Activated naive CD4-positive, alpha-beta T cell treated with anti-CD3 and anti-CD28 coated beads for 36 hours (primary cell): Measurements from ENCODE around the gene ADGRL3. TPM values are rescaled to one million over a fixed set of nuclear protein-coding genes. Genes with fewer than 3 reads are reported as not detected.

Source experiments
- CTCF ChIA-PET: fragments of 350-600 bp; sonication (Branson Sonifier 250); formaldehyde crosslinking; loops from one replicate; lab custom pipeline; 2021; ENCODE audit warnings: antibody characterized with exemption; lab: Charles Lee
- DNase-seq: peaks from one replicate; pipeline ENCODE4 v3.0.0-alpha.2; 2020
- H3K27ac Mint-ChIP-seq: one replicate; pipeline ENCODE4 v1.8.0; 2021; ENCODE audit warnings: mild to moderate bottlenecking, mixed read lengths
- H3K27me3 Mint-ChIP-seq: one replicate; pipeline ENCODE4 v1.8.0; 2021; ENCODE audit warnings: low read depth, mixed read lengths
- H3K36me3 Mint-ChIP-seq: one replicate; pipeline ENCODE4 v1.8.0; 2021; ENCODE audit warnings: low read depth, mixed read lengths
- H3K4me1 Mint-ChIP-seq: one replicate; pipeline ENCODE4 v1.8.0; 2021; ENCODE audit warnings: low read depth, mixed read lengths
- H3K4me3 Mint-ChIP-seq: one replicate; pipeline ENCODE4 v1.8.0; 2021; ENCODE audit warnings: mild to moderate bottlenecking, moderate library complexity, mixed read lengths
- H3K9me3 Mint-ChIP-seq: one replicate; pipeline ENCODE4 v1.8.0; 2021; ENCODE audit warnings: mixed read lengths
- intact Hi-C: fragments of 100-400 bp; cut with micrococcal nuclease; formaldehyde crosslinking; loops from one replicate; pipeline ENCODE4 v1.15.1; 2023
- total RNA-seq, 2 experiments: library from RNA; stranded (reverse); gene quantifications; one replicate each; pipeline ENCODE4 v1.2.3, GENCODE V29; 2021

ADGRL3 gene
- total RNA-seq, 2 experiments from 2014 or later: not detected

DNA sequence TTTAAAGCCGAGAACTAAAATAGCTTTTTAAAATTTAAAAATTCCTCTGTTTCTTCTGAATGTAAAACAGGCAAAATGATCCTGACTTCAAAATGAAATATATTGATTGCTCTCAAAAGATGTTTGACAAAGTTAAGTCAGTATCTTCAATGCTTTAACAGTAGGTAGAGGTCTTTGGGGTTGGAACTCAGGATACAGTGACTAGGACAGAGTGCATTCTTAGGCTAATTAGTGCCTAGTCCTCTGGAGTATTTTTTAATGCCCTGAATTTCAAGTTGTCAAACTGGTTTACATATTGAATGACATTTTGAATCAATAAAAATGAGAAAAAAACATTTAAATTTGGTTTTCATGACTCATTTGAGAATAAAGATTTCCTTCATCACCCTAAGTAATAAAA is 877.3 kb downstream of the ADGRL3 start:
- no peak overlapping the region for H3K27ac Mint-ChIP-seq
- no peaks in the 10 kb centered on the region for H3K4me1 Mint-ChIP-seq
- no peaks in the 10 kb centered on the region for H3K9me3 Mint-ChIP-seq
- intact Hi-C loops: no loop called here
- H3K36me3 Mint-ChIP-seq: no peaks in the 10 kb centered on the region
- no peak for DNase-seq
- CTCF ChIA-PET: no interaction called here
- no peak overlapping the region for H3K4me3 Mint-ChIP-seq
- H3K27me3 Mint-ChIP-seq: no peaks in the 10 kb centered on the region

DNA sequence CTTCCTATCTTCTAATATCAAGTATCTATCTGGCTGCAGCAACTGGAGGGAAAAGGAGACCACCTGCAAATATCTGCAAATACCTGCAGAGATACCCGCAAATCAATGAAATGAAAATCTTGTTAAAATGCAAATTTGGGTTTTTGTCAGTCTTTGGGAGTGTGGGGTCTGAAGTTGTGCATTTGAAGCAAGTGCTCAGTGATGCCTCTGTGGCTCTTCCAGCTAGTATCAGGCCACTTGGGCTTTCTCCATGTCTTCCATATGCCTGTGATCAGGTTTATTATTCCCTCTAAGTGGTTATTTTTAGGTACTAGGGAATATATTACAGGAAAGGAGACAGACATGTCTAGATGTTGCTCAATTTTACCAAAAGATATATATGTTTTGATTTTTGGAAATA is 880.3 kb downstream of the ADGRL3 start:
- Mint-ChIP-seq H3K27ac (no peak overlapping the region), H3K36me3 (no peaks in the 10 kb centered on the region), H3K4me3 (no peak overlapping the region), H3K9me3 (no peaks in the 10 kb centered on the region), H3K27me3 (no peaks in the 10 kb centered on the region), H3K4me1 (no peaks in the 10 kb centered on the region)
- intact Hi-C loops: no loop called here
- no peak for DNase-seq
- CTCF ChIA-PET: no interaction called here

DNA sequence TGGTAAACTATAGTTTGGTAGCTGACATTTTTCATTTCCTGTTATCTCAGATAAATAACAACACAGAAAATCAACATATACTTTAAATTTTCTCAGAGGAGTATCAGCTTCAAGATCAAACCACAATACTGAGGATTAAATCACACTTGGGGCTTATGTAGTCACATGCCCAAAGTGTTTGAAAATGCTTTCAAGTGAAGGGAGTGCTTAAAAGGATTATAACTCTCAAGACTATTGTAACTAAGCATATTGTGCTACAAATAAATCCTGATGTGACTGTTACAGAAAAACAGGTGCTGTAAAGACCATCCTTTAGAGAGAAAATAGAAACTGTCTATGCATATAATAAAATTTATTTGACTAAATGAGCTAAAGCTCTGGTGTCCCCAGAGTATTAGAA is 887.6 kb downstream of the ADGRL3 start:
- CTCF ChIA-PET: no interaction called here
- intact Hi-C loops: no loop called here
- H3K4me1 Mint-ChIP-seq: no peaks in the 10 kb centered on the region
- no peak overlapping the region for H3K4me3 Mint-ChIP-seq
- H3K36me3 Mint-ChIP-seq: no peaks in the 10 kb centered on the region
- no peak for DNase-seq
- no peaks in the 10 kb centered on the region for H3K27me3 Mint-ChIP-seq
- peaks cover 13% of the 10 kb centered on the region for H3K9me3 Mint-ChIP-seq
- no peak overlapping the region for H3K27ac Mint-ChIP-seq

DNA sequence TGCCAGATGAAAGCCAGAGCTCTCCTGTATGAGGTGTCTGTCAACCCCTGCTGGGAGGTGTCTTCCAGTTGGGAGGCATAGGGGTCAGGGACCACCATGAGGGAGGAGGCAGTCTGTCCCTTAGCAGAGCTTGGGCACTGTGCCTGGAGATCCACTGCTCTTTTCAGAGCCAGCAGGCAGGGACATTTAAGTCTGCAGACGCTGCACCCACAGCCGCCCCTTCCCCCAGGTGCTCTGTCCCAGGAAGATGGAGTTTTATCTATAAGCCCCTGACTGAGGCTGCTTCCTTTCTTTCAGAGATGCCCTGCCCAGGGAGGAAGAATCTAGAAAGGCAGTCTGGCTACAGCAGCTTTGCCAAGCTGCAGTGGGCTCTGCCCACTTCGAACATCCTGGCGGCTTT is 893.6 kb downstream of the ADGRL3 start:
- Mint-ChIP-seq H3K9me3 (peaks cover 25% of the 10 kb centered on the region), H3K4me1 (no peaks in the 10 kb centered on the region), H3K27me3 (no peaks in the 10 kb centered on the region), H3K36me3 (no peaks in the 10 kb centered on the region), H3K4me3 (no peak overlapping the region), H3K27ac (no peak overlapping the region)
- intact Hi-C loops: no loop called here
- no peak for DNase-seq
- CTCF ChIA-PET: no interaction called here

DNA sequence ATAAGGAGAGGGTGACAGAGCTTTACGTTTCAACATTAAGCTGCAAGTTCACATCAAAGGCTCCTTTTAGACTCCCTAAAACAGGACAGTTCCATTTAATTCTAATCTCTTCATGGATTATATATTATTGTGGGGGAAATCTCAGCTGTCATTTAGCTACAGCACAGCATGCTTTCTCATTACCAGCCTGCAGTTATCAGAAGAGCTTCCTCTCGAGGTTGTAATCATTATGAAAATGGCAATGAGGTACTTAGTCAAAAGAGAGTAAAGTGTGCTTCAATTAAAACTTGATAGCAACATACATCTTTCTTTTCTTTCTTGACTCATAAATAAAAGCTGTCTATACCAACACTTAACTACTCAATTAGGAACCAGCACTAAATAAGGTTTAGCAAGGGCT is 896.8 kb downstream of the ADGRL3 start:
- H3K36me3 Mint-ChIP-seq: no peaks in the 10 kb centered on the region
- no peaks in the 10 kb centered on the region for H3K4me1 Mint-ChIP-seq
- DNase-seq: no peak
- H3K27ac Mint-ChIP-seq: no peak overlapping the region
- intact Hi-C loops: no loop called here
- CTCF ChIA-PET: no interaction called here
- H3K4me3 Mint-ChIP-seq: no peak overlapping the region
- H3K9me3 Mint-ChIP-seq: peaks cover 22% of the 10 kb centered on the region
- no peaks in the 10 kb centered on the region for H3K27me3 Mint-ChIP-seq

DNA sequence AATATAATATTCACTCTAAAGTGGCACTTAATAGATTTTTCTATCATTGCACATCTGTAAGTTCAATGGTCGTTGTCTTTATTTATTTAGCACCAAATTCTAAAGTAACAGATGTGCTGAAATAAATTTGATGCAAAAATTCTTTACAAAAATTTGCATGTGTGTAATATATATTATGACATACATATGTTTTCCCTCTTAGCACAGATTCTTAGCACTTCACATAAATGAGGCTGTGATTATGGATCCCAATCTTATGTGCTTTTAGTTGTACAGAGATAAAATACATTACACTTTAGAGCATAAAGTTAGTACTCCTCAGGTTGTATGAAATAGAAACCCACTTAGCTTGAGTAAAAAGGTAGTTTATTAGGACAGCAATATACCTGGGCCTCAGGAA is 915.1 kb downstream of the ADGRL3 start:
- Mint-ChIP-seq H3K4me3 (no peak overlapping the region), H3K27ac (no peak overlapping the region), H3K36me3 (no peaks in the 10 kb centered on the region), H3K27me3 (no peaks in the 10 kb centered on the region), H3K4me1 (no peaks in the 10 kb centered on the region), H3K9me3 (peaks cover 2% of the 10 kb centered on the region)
- DNase-seq: no peak
- CTCF ChIA-PET: no interaction called here
- intact Hi-C loops: no loop called here

DNA sequence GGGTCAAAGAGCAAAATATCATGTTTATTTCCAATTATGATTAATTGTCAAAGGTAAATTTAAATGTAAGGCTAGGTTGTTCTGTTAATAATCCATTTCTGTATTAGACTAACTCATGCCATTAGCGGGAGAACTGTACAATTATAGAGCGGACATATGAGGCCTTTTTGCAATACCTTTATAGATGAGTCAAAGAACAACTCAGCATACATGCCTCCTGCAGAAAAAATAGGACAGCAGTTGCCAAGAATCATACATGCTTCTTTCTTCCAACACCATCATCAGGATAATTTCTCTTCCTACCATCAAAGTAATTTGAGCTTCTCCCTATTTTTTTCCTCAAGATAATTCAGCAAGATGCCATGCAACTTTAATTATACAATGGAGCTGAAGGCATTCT is 917.8 kb downstream of the ADGRL3 start:
- no peak overlapping the region for H3K27ac Mint-ChIP-seq
- no peaks in the 10 kb centered on the region for H3K36me3 Mint-ChIP-seq
- no peak overlapping the region for H3K4me3 Mint-ChIP-seq
- intact Hi-C loops: no loop called here
- CTCF ChIA-PET: no interaction called here
- H3K27me3 Mint-ChIP-seq: no peaks in the 10 kb centered on the region
- no peaks in the 10 kb centered on the region for H3K4me1 Mint-ChIP-seq
- no peak for DNase-seq
- no peaks in the 10 kb centered on the region for H3K9me3 Mint-ChIP-seq

DNA sequence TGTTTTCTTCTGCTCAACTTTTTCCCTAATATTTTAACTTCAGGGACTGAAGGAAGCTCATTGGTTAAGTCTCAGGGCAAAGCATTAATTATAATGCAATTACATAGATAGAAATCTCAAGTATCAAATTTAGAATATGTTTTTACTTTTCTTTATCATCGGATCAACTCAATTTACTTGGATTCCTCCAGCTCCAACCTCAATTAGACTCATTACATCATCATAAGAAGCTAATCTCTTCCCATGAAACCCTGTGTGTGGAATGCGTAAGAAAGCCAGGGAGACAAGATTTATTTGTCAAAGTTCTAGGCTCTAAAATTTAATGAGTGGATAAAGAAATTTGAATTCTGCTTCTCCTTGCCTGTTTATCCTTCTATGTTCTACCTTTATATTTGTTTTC is 918.4 kb downstream of the ADGRL3 start:
- H3K27ac Mint-ChIP-seq: no peak overlapping the region
- DNase-seq: no peak
- no peak overlapping the region for H3K4me3 Mint-ChIP-seq
- no peaks in the 10 kb centered on the region for H3K4me1 Mint-ChIP-seq
- peaks cover under 1% of the 10 kb centered on the region for H3K9me3 Mint-ChIP-seq
- H3K27me3 Mint-ChIP-seq: no peaks in the 10 kb centered on the region
- CTCF ChIA-PET: no interaction called here
- intact Hi-C loops: no loop called here
- no peaks in the 10 kb centered on the region for H3K36me3 Mint-ChIP-seq

DNA sequence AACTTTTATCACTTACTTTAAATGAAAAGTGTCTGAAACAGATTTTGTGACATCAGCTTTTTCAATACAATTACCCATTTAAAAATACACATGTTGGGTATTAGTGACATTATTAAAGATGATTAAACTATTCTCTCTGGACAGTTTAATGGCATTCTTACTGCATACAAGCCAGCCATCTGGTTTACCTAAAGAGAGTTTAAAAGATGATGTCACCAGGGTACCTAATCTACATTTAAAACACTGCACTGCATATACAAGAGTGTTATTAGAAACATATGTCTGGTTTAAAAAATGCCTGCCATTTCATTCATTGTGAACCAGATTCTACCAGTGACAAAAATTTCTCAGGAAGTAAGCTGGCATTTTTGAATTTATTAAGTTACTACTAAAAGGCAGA is 919.1 kb downstream of the ADGRL3 start:
- no peaks in the 10 kb centered on the region for H3K4me1 Mint-ChIP-seq
- intact Hi-C loops: no loop called here
- CTCF ChIA-PET: no interaction called here
- H3K4me3 Mint-ChIP-seq: no peak overlapping the region
- H3K9me3 Mint-ChIP-seq: peaks cover 5% of the 10 kb centered on the region
- no peak for DNase-seq
- H3K36me3 Mint-ChIP-seq: no peaks in the 10 kb centered on the region
- H3K27me3 Mint-ChIP-seq: no peaks in the 10 kb centered on the region
- no peak overlapping the region for H3K27ac Mint-ChIP-seq

DNA sequence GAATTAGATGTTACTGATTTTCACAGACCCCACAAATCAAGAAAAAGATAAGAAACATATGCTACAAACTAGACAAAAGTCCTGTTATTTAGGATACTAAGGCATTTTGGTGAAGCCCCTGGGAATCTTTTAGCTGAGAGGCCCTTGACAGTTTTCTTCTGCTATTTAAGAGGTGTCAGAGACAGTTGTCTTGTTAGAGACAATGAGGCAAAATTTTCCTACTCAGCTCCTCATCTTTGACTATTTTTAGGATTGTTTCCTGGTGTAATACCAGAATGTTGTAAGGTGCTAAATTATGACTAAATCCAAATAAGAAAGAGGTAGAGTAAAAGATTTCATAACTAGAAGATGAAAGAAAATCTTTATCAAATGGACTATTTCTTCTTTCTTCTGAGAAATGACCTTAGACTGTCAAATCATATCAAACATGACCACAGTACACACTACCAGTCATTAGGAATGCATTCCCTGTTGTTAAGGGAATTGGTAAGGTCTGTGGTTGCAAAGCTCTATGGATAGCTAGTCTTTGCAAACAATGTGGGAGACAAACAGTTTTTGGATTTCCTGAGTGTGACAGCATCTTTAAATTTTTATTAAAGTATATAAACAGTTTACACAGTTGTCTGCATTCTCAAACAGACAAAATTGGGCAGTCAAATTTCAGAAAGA is 926.1 kb downstream of the ADGRL3 start:
- Mint-ChIP-seq H3K27ac (no peak overlapping the region), H3K9me3 (peaks cover 15% of the 10 kb centered on the region), H3K27me3 (no peaks in the 10 kb centered on the region), H3K4me1 (no peaks in the 10 kb centered on the region), H3K4me3 (no peak overlapping the region), H3K36me3 (no peaks in the 10 kb centered on the region)
- no peak for DNase-seq
- CTCF ChIA-PET: interaction anchor here (0.9 kb wide), 1 partner anchor 16 kb away, joined by 3 read pairs; no protein-coding TSS in a partner anchor
- intact Hi-C loops: no loop called here
